KOPT-K1 (cell line): Measurements from ENCODE around the gene AFF3.

Experiments used
- H3K27ac ChIP-seq: fragments of 200-600 bp; sonication (generic); 2 replicates; pipeline ENCODE4 v1.5.1; 2016; ENCODE audit warnings: antibody characterized with exemption, mild to moderate bottlenecking, low read depth, low read length; ENCODE audit not compliant: poor library complexity, severe bottlenecking
- H3K36me3 ChIP-seq: fragments of 200-600 bp; sonication (generic); 2 replicates; pipeline ENCODE4 v1.5.1; 2017; ENCODE audit warnings: antibody characterized with exemption, mild to moderate bottlenecking, low read length, moderate library complexity; ENCODE audit not compliant: insufficient read depth
- H3K9me3 ChIP-seq: fragments of 200-600 bp; sonication (generic); 2 replicates; pipeline ENCODE4 v1.5.1; 2017; ENCODE audit warnings: antibody characterized with exemption, low read length, mild to moderate bottlenecking; ENCODE audit not compliant: insufficient read depth, poor library complexity, severe bottlenecking

AFF3 gene

DNA sequence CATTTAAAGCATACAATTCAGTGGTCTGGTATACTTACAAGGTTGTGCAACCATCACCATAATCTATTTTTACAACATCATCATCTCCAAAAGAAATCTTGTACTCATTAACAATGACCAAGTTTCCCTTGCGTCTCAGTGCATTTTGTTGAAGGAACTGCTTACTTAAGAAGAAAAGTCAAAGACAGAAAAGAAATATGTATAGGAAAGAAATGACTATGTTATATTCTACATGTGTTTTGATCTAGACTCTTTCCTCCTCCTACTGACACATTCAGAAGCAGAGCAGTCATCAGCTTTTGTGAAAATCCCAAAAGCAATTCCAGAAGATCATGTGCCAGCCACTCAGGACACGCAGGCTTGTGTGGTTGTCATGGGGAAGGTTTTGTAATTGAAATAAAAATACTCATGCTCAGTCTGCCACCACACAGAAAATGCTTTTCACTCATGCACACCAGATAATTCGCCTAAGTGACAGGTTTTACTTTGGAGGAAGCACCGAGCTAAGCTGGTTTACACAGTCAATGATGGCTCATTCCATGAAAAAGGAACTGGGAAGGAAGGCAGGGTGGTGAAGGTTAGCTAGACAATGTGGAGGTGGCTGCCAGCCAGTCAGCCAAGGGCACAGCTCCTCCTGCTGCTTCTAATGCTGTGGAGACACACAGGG lies 494.1 kb downstream of the AFF3 start:
- Histone ChIP-seq H3K36me3 (no peaks in the 10 kb centered on the region), H3K9me3 (no peaks in the 10 kb centered on the region), H3K27ac (no peak overlapping the region)

DNA sequence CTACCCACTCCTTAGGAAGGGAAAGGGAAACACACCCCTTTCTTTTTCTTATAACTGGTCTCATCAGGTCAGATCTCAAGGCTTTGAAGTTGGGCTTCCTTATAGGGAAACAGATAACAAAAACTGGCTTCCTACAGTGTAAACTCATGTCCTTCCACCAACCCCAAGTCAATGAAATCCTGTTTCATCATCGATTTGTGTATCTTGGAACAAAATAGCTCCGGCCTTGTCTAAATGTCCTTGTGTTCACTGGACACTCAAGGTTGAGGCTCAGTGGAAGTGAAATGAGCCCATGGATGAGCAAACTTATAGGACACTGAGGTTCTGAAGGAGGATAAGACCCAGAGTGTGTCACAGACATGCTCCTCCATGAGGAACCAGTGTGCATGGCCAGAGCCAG lies 496.4 kb downstream of the AFF3 start:
- no peaks in the 10 kb centered on the region for H3K36me3 ChIP-seq
- H3K27ac ChIP-seq, result no peak overlapping the region
- no peaks in the 10 kb centered on the region for H3K9me3 ChIP-seq

- H3K9me3 ChIP-seq, result no peaks in the 10 kb centered on the region
- H3K36me3 ChIP-seq, result no peaks in the 10 kb centered on the region
- no peak overlapping the region for H3K27ac ChIP-seq
These were observed 498.0 kb downstream of the AFF3 start for GRCh38 chr2:99644419-99644787.

DNA sequence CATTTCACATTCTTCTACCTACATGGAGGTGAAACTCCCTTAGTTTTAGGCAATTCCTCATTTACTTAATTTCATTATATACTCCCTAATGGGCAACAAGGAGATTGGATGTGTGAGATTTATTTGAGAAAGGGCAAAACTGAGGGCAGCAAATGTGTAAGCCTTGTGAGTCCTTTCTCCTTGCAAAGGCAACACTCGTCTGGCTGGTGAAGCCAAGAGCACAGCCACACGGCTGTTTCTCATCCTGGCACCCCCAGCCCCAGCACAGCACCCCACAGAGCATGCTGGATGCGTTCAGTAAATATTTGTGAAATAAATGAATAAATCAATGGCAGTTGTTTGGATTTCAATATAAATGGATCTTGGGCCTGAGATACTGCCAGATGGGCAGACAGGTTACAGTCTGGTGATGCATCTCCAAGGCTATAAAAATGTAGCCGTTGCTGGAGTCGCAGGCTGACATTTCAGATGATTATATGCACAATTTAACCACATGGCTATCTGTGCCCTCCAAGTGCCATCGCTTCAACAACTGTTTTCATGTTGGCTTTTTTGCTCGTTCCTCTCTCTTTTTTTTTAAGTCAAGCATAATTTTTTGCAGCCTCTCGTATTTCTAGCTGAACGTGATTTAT lies 498.5 kb downstream of the AFF3 start:
- no peak overlapping the region for H3K27ac ChIP-seq
- no peaks in the 10 kb centered on the region for H3K36me3 ChIP-seq
- no peaks in the 10 kb centered on the region for H3K9me3 ChIP-seq

- Histone ChIP-seq H3K36me3 (no peaks in the 10 kb centered on the region), H3K9me3 (no peaks in the 10 kb centered on the region), H3K27ac (no peak overlapping the region)
These were observed 500.4 kb downstream of the AFF3 start for GRCh38 chr2:99641999-99642398.

DNA sequence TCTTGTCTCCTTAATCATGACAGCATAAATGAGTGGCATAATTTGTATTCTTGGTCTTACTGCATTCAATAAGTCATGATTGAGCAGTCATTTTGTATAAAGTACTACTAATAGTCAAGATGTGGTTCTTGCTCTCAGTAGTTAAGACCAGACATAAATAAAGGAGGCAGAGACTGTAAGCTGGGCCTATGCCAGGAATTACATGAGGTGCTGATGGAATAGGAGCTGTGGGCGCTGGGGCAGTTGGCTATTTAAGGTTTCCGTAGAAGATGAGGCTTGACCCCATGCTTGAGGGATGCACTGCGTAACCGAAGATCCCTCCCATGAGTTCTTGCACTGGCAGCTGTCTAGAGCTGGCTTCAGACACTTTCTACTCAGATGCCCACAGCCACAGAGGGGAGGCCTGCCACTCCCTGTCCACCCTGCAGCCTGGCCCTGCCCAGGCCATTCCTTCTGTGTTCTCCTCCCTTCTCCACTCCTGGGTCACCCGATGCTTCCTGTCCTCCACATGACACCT lies 501.7 kb downstream of the AFF3 start:
- Histone ChIP-seq H3K9me3 (no peaks in the 10 kb centered on the region), H3K27ac (no peak overlapping the region), H3K36me3 (no peaks in the 10 kb centered on the region)

DNA sequence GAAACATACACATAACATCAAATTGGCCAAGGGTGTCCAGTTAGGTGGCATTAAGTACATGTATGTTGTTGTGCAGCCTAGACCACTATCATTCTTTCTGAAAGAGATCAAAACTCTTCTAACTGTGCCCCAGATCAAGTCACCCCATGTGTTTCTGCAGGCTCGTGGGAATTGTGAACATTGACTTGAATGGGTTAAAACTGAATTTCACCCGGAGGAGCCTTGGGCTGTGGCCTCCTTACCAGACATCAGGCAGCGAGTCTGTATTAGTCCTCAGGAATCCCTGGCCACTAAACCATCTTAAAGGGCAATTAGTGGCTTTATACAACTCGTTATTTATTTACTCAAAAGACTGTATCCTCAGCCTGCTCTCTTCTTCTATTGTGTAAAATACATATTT lies 503.6 kb downstream of the AFF3 start:
- no peaks in the 10 kb centered on the region for H3K36me3 ChIP-seq
- H3K9me3 ChIP-seq, result peaks cover 7% of the 10 kb centered on the region
- peak overlapping the region; percentile 42 for H3K27ac ChIP-seq

DNA sequence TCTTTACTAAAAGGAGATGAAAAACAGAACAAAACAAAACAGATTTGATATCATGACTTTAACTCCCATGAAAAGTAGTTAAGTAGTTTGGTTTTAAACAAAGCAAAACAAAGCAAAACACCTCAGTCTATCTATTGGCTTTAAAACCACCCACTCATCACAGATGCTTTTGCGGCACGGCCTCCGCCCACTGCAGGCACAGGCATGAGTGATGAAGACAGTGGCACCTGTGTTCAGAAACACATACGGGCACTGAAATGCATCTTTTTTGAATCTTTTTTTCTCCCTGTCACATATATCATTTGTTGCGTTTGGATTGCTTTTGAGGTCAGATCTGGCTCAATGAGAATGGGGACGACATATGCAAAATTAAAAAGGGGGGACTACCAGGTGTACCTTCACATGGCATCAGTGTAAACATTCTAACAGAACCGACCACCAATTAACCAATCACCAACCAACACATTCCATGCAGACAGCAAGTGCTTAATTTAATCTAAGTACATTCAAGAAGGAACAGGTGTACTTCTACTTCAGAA lies 505.2 kb downstream of the AFF3 start:
- no peaks in the 10 kb centered on the region for H3K36me3 ChIP-seq

GRCh38 chr2:99636144-99637034 lies 506.0 kb downstream of the AFF3 start:
- Histone ChIP-seq H3K9me3 (peaks cover 17% of the 10 kb centered on the region), H3K36me3 (no peaks in the 10 kb centered on the region), H3K27ac (no peak overlapping the region)

More for the DNA sequence above, 505.2 kb downstream of the AFF3 start:
- Histone ChIP-seq H3K27ac (no peak overlapping the region), H3K9me3 (peaks cover 17% of the 10 kb centered on the region)

DNA sequence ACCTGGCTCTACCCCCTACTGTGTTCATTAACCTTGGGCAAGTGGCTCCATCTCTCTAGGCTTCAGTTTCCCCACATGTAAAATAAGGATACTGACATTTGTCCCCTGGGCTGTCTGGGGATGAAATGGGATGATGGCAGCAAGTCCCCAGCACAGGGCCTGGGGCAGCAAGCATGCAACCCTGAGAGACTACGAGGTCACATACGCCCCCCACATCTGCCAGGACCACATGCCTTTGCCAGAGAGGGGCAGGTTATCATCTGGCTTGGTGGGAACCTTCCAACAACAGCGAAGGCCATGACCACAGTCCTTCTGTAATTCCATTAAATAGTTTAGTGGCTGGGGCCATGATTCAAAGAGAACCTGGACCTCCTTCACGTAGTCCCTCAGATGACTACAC lies 506.7 kb downstream of the AFF3 start:
- Histone ChIP-seq H3K9me3 (peaks cover 17% of the 10 kb centered on the region), H3K27ac (no peak overlapping the region)

DNA sequence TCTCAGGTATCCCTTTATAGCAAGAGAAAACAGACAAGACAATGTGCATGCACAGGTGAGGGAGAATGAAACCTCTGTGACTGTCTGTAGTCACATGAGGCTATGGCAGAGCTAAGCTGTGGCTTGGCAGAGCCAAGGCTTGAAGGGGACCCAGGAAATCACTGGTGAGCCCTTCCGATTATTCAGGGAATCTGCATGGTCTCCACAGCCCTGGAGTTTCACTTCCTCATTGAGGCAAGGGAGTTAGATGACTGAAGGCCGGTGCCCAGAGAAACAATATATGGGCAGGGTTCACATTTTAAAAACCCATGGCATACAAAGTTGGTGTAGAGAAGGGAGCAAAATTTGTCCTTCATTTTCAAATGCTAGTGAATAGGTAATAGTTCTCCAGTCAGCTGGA lies 508.2 kb downstream of the AFF3 start:
- Histone ChIP-seq H3K36me3 (no peaks in the 10 kb centered on the region), H3K27ac (no peak overlapping the region), H3K9me3 (peaks cover 17% of the 10 kb centered on the region)

More for the DNA sequence above, 506.7 kb downstream of the AFF3 start:
- no peaks in the 10 kb centered on the region for H3K36me3 ChIP-seq

DNA sequence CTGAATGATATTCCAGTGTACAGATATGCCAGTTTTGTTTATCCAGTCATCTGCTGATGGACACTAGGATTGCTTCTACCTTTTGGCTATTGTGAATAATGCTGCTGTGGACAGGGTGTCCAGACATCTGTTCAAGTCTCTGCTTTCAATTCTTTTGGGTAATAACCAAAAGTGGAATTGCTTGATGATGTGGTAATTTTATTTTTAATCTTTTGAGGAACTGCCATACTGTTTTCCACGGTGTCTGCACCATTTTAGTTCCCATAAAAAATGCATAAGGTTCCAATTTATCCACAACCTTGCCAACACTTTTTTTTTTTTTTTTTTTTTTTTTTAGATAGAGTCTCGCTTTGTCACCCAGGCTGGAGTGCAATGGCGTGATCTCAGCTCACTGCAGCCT lies 510.7 kb downstream of the AFF3 start:
- peaks cover 17% of the 10 kb centered on the region for H3K9me3 ChIP-seq

DNA sequence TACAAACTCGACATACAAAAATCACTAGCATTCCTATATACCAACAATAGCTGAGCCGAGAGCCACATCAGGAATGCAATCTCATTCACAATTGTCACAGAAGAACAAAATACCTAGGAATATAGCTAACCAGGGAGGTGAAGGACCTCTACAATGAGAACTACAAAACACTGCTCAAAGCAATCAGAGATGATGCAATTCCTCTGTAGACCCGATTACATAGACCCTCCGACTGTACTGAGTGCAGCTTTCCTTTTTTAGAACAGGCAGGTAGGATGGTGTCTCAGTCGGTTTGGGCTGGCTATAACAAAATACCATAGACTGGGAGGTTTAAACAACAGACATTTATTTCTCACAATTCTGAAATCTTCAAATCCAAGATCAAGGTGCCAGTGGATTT lies 513.1 kb downstream of the AFF3 start:
- Histone ChIP-seq H3K9me3 (peaks cover 15% of the 10 kb centered on the region), H3K36me3 (no peaks in the 10 kb centered on the region), H3K27ac (no peak overlapping the region)

More for the DNA sequence above, 510.7 kb downstream of the AFF3 start:
- Histone ChIP-seq H3K36me3 (no peaks in the 10 kb centered on the region), H3K27ac (no peak overlapping the region)

GRCh38 chr2:99626158-99626557 lies 516.2 kb downstream of the AFF3 start:
- H3K36me3 ChIP-seq, result no peaks in the 10 kb centered on the region
- no peaks in the 10 kb centered on the region for H3K9me3 ChIP-seq
- no peak overlapping the region for H3K27ac ChIP-seq

DNA sequence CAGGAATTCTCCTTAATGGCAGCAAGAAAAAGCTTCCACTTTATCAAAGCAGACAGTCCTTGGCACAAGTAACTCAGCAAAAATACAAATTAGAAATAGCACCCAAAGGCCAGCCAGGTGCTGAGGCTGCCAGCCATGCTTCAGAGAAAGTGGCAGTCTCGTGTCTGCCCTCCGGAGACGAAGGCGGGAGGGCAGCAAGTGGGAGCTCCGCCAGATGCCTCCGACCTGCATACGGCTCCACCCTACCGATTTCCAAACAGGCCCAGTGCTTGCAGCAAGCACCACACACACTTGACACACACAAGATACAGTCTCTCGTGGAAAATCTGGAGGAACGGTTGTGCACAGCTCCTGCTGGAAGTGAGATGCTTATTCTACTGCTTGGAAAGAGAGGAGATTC lies 517.7 kb downstream of the AFF3 start:
- H3K27ac ChIP-seq, result no peak overlapping the region
- no peaks in the 10 kb centered on the region for H3K9me3 ChIP-seq
- H3K36me3 ChIP-seq, result no peaks in the 10 kb centered on the region
